Caco-2 (cell line): ENCODE results near the gene NUP54. TPM values are rescaled to one million over a fixed set of nuclear protein-coding genes. Genes with fewer than 3 reads are reported as not detected.

Experiments
- BruUV-seq: library from RNA; stranded (reverse); fragments of 400-500 nt; replicated peaks from 2 replicates; lab custom pipeline; 2021; lab: Mats Ljungman, UMichigan
- CTCF ChIA-PET: fragments of 300-600 bp; sonication (Branson Sonifier 250); formaldehyde crosslinking; loops from one replicate; lab custom pipeline; 2022; ENCODE audit warnings: antibody characterized with exemption; lab: Charles Lee
- POLR2A ChIA-PET: fragments of 300-600 bp; sonication (Branson Sonifier 250); formaldehyde crosslinking; loops from one replicate; lab custom pipeline; 2022; ENCODE audit warnings: antibody characterized with exemption; lab: Charles Lee
- DNase-seq, 2 experiments: peaks; one replicate each; pipeline versions ENCODE4 v3.0.0 to v3.0.0-alpha.2; 2020 to 2022
- H3K27me3 ChIP-seq: replicated peaks from 2 replicates; pipeline ENCODE4 v1.6.0; 2011; ENCODE audit warnings: low read length; ENCODE audit not compliant: control insufficient read depth, insufficient read depth
- H3K36me3 ChIP-seq: 2 replicates; pipeline ENCODE4 v1.5.1; 2011; ENCODE audit warnings: low read length; ENCODE audit not compliant: control insufficient read depth, insufficient read depth
- H3K4me1 ChIP-seq: fragments of 250-450 bp; sonication (Bioruptor Pico); 2 replicates; pipeline ENCODE4 v1.5.1; 2020; ENCODE audit warnings: mild to moderate bottlenecking
- H3K4me3 ChIP-seq: 2 replicates; pipeline ENCODE4 v1.5.1; 2011; ENCODE audit warnings: low read depth, mild to moderate bottlenecking, control low read depth, low read length
- H3K9me3 ChIP-seq: fragments of 250-450 bp; sonication (Bioruptor Pico); 2 replicates; pipeline ENCODE4 v1.5.1; 2020; ENCODE audit warnings: mild to moderate bottlenecking, moderate library complexity
- H3K27ac Mint-ChIP-seq: one replicate; pipeline ENCODE4 v1.8.0; 2022; ENCODE audit warnings: mixed read lengths; ENCODE audit not compliant: unreplicated experiment
- H3K27me3 Mint-ChIP-seq: one replicate; pipeline ENCODE4 v1.8.0; 2022; ENCODE audit warnings: mixed read lengths; ENCODE audit not compliant: insufficient read depth, unreplicated experiment
- H3K36me3 Mint-ChIP-seq: one replicate; pipeline ENCODE4 v1.8.0; 2022; ENCODE audit warnings: mild to moderate bottlenecking, mixed read lengths; ENCODE audit not compliant: insufficient read depth, unreplicated experiment
- H3K4me1 Mint-ChIP-seq: one replicate; pipeline ENCODE4 v1.8.0; 2022; ENCODE audit warnings: low read depth, mixed read lengths; ENCODE audit not compliant: unreplicated experiment
- H3K4me3 Mint-ChIP-seq: one replicate; pipeline ENCODE4 v1.8.0; 2022; ENCODE audit warnings: mild to moderate bottlenecking, moderate library complexity, mixed read lengths; ENCODE audit not compliant: unreplicated experiment
- H3K9me3 Mint-ChIP-seq: one replicate; pipeline ENCODE4 v1.8.0; 2022; ENCODE audit warnings: mixed read lengths; ENCODE audit not compliant: unreplicated experiment
- intact Hi-C: fragments of 100-400 bp; cut with micrococcal nuclease; formaldehyde crosslinking; loops from one replicate; pipeline ENCODE4 v1.10.0; 2022; ENCODE audit not compliant: unreplicated experiment
- total RNA-seq: library from RNA; stranded (reverse); gene quantifications from 2 replicates; pipeline ENCODE4 v1.2.3, GENCODE V29; 2022
- TF ChIP-seq, protein P1 (sequence below), 2 experiments: fragments of 200-600 bp in 1 of 2; IDR thresholded peaks; 1 replicate in 1 of 2; 2 replicates in 1 of 2; pipeline versions ENCODE4 v1.5.1 to v1.8.0; 2011 to 2022; ENCODE audit warnings: antibody characterized with exemption in 1 of 2, control low read depth in 1 of 2, inconsistent platforms in 1 of 2, low read depth in 1 of 2, low read length in 1 of 2, mild to moderate bottlenecking in 1 of 2, moderate library complexity in 1 of 2; ENCODE audit not compliant: insufficient read depth in 1 of 2, severe bottlenecking in 1 of 2, unreplicated experiment in 1 of 2

The NUP54 gene
- total RNA-seq, 1 experiment from 2014 or later: 68.8 TPM

DNA sequence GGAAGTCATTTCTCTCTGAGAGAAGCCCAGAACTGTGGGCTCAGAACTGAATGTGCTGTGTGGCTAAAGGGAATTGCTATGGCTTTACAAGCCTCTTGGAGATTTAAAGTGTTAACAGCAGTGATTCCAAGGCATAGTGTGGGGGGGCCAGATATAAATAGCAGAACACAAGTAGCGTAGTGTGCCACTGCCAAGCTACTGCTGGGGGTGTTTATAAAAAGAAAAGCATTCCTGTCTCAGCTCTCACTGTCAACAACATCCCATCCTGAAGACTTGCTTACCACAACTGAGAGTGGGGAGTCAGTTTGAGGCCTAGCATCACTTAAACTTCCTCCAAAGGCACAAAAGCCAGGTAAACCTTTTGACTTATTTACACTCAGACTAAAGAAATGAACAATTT lies 73.7 kb downstream of the NUP54 start, which contains the start of gene ART3:
Gene ART3 (plus strand): TSS at position 242 of the 400 bp plus-strand sequence. CDS start 1,181 bp downstream, outside the sequence.
- CTCF ChIA-PET: interaction anchor here (0.8 kb wide), 1 partner anchor 79 kb away, joined by 3 read pairs; no protein-coding TSS in a partner anchor
- no peaks in the 10 kb centered on the region for H3K9me3 ChIP-seq
- no peaks in the 10 kb centered on the region for H3K4me1 Mint-ChIP-seq

DNA sequence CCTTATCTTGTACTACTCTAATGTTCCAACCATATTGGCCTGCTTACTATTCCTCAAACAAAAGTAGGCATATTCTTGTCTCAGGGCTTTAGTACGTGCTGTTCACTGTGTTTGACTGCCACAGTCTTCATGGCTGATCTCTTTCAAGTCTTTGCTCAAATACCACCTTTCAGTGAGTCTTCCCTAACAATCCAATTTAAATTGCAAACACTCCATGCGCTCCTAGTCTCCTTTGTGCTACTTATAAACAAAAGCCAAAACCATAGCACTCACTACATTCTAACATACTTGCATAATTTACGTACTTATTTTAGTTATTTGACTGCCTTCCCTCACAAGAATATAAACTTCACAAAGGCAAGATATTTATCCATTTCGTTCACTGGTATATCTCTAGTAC lies 75.4 kb downstream of the NUP54 start:
- BruUV-seq: no TSS peak
- Mint-ChIP-seq H3K9me3 (no peaks in the 10 kb centered on the region), H3K27me3 (no peaks in the 10 kb centered on the region), H3K36me3 (no peaks in the 10 kb centered on the region), H3K4me1 (no peaks in the 10 kb centered on the region), H3K4me3 (no peak overlapping the region), H3K27ac (no peak overlapping the region)
- H3K4me1 ChIP-seq: no peaks in the 10 kb centered on the region
- ChIA-PET POLR2A (no interaction called here), CTCF (no interaction called here)
- no peaks in the 10 kb centered on the region for H3K27me3 ChIP-seq
- TF ChIP-seq, protein P1, sequence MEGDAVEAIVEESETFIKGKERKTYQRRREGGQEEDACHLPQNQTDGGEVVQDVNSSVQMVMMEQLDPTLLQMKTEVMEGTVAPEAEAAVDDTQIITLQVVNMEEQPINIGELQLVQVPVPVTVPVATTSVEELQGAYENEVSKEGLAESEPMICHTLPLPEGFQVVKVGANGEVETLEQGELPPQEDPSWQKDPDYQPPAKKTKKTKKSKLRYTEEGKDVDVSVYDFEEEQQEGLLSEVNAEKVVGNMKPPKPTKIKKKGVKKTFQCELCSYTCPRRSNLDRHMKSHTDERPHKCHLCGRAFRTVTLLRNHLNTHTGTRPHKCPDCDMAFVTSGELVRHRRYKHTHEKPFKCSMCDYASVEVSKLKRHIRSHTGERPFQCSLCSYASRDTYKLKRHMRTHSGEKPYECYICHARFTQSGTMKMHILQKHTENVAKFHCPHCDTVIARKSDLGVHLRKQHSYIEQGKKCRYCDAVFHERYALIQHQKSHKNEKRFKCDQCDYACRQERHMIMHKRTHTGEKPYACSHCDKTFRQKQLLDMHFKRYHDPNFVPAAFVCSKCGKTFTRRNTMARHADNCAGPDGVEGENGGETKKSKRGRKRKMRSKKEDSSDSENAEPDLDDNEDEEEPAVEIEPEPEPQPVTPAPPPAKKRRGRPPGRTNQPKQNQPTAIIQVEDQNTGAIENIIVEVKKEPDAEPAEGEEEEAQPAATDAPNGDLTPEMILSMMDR (IDR thresholded peaks at IDR 0.05; ENCODE audit: insufficient read depth in 1 of 2, low read depth in 1 of 2, low read length in 1 of 2, severe bottlenecking in 1 of 2, unreplicated experiment in 1 of 2): no peak
- no peak for DNase-seq
- intact Hi-C loops: no loop called here
- no peak overlapping the region for H3K4me3 ChIP-seq
- H3K9me3 ChIP-seq: no peaks in the 10 kb centered on the region
- H3K36me3 ChIP-seq: no peaks in the 10 kb centered on the region

More for the DNA sequence above, 73.7 kb downstream of the NUP54 start, which contains the start of gene ART3:
- Histone ChIP-seq H3K4me1 (no peaks in the 10 kb centered on the region), H3K4me3 (no peak within 1 kb of the TSS), H3K27me3 (no peaks in the 10 kb centered on the region), H3K36me3 (no peaks in the 10 kb centered on the region)
- POLR2A ChIA-PET: no interaction called here
- intact Hi-C loops: no loop called here
- H3K27me3 Mint-ChIP-seq: peaks cover 6% of the 10 kb centered on the region
- no peak within 1 kb of the TSS for H3K27ac Mint-ChIP-seq
- H3K4me3 Mint-ChIP-seq: no peak within 1 kb of the TSS
- TF ChIP-seq, protein P1 (IDR thresholded peaks at IDR 0.05; ENCODE audit: insufficient read depth in 1 of 2, low read depth in 1 of 2, low read length in 1 of 2, severe bottlenecking in 1 of 2, unreplicated experiment in 1 of 2): no peak
- H3K36me3 Mint-ChIP-seq: no peaks in the 10 kb centered on the region
- H3K9me3 Mint-ChIP-seq: no peaks in the 10 kb centered on the region
- BruUV-seq: no TSS peak
- DNase-seq: no peak

DNA sequence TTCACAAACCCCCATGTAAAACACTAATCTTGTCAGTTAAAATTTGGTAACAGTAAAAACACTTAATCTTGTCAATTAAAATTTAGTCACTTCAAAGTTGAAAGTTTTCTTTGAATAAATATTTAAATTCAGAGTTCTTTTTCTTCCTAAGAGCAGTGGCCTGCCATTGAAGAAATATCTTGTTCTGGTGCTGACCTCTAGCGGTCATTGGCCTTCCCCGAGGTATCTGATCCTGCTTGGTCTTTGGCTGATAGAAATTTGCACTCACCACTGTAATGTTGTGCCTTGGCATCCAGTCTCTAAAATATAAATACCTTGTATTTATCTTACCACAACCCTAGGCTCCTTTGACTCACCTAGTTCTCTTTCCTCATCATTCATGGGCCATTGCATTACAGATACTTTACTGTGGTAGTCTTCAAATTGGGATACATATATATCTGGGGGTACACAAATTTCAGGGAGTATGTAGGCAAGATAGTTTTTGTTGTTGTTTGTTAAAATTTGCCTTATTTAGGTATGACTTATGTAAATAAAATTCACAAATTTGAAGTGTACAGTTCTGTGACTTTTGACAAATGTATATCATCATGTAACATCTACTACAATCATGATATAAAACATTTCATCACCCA lies 80.4 kb downstream of the NUP54 start:
- Mint-ChIP-seq H3K4me1 (no peaks in the 10 kb centered on the region), H3K27me3 (no peaks in the 10 kb centered on the region), H3K27ac (no peak overlapping the region), H3K4me3 (no peak overlapping the region), H3K9me3 (no peaks in the 10 kb centered on the region), H3K36me3 (no peaks in the 10 kb centered on the region)
- DNase-seq: peak; percentile 64 to 76
- ChIA-PET POLR2A (no interaction called here), CTCF (no interaction called here)
- H3K4me1 ChIP-seq: no peaks in the 10 kb centered on the region
- H3K9me3 ChIP-seq: no peaks in the 10 kb centered on the region
- no peaks in the 10 kb centered on the region for H3K27me3 ChIP-seq
- intact Hi-C loops: loop anchor here (1.0 to 5.0 kb wide), 3 partner anchors 72 to 170 kb away; no protein-coding TSS in a partner anchor
- no peak overlapping the region for H3K4me3 ChIP-seq
- H3K36me3 ChIP-seq: no peaks in the 10 kb centered on the region
- no TSS peak for BruUV-seq
- TF ChIP-seq, protein P1 (IDR thresholded peaks at IDR 0.05; ENCODE audit: insufficient read depth in 1 of 2, low read depth in 1 of 2, low read length in 1 of 2, severe bottlenecking in 1 of 2, unreplicated experiment in 1 of 2): peak; percentile 69 to 72
